HG03571 (cell line): ENCODE data around the gene NAT10.
A peak's percentile ranks its signal among the peaks of the same experiment; 100 is the strongest.
"Not testable (repeated sequence)": the region's sequence is repeated elsewhere in the genome, so short reads cannot be mapped to it uniquely, and the experiment has no call there.

Experiments
- ATAC-seq: cut with Tn5 transposase; IDR thresholded peaks from one replicate; pipeline ENCODE4 v1.9.1; 2021; ENCODE audit not compliant: unreplicated experiment

Gene NAT10

GRCh38 chr11:34166806-34167740 is 61.6 kb downstream of the NAT10 start:
- ATAC-seq: no peak

GRCh38 chr11:34167961-34168360 is 62.5 kb downstream of the NAT10 start:
- no peak for ATAC-seq

GRCh38 chr11:34168642-34169420 is 63.4 kb downstream of the NAT10 start:
- no peak for ATAC-seq

- ATAC-seq: no peak
Measured at GRCh38 chr11:34169686-34170085, 64.3 kb downstream of the NAT10 start.

- ATAC-seq: no peak
Measured at GRCh38 chr11:34173050-34173449, 67.6 kb downstream of the NAT10 start.

- ATAC-seq: peak; percentile 84
Measured at GRCh38 chr11:34174412-34175041, 69.1 kb downstream of the NAT10 start.

- no peak for ATAC-seq
Measured at GRCh38 chr11:34175284-34176019, 70.0 kb downstream of the NAT10 start.

GRCh38 chr11:34176751-34177209 is 71.4 kb downstream of the NAT10 start:
- no peak for ATAC-seq

GRCh38 chr11:34178209-34178821 is 72.9 kb downstream of the NAT10 start:
- ATAC-seq: no peak

- ATAC-seq: no peak
Measured at GRCh38 chr11:34179026-34179675, 73.7 kb downstream of the NAT10 start.

- no peak for ATAC-seq
Measured at GRCh38 chr11:34180040-34180813, 74.8 kb downstream of the NAT10 start.

- not testable (repeated sequence) for ATAC-seq
Measured at GRCh38 chr11:34180814-34181165, 75.4 kb downstream of the NAT10 start.

- ATAC-seq: no peak
Measured at GRCh38 chr11:34181251-34181650, 75.8 kb downstream of the NAT10 start.

GRCh38 chr11:34181856-34182405 is 76.5 kb downstream of the NAT10 start:
- no peak for ATAC-seq

GRCh38 chr11:34182425-34182824 is 77.0 kb downstream of the NAT10 start:
- no peak for ATAC-seq

GRCh38 chr11:34182921-34183685 is 77.7 kb downstream of the NAT10 start:
- ATAC-seq: no peak

- no peak for ATAC-seq
Measured at GRCh38 chr11:34183848-34184391, 78.5 kb downstream of the NAT10 start.

- ATAC-seq: no peak
Measured at GRCh38 chr11:34184505-34185015, 79.1 kb downstream of the NAT10 start.
